Activated T-helper 1 cell treated with Interleukin-2 at 50 U/mL for 16 hours (primary cell): ENCODE results near the gene CIB4.

ENCODE experiments used
- DNase-seq: peaks from one replicate; pipeline ENCODE4 v3.0.0-alpha.2; 2020; ENCODE audit warnings: low read depth

Gene CIB4

GRCh38 chr2:26606847-26607190 is 34.3 kb downstream of the CIB4 start:
- DNase-seq = no peak

- DNase-seq = no peak
Measured at GRCh38 chr2:26605999-26606846, 34.9 kb downstream of the CIB4 start.

GRCh38 chr2:26605195-26605998 is 35.8 kb downstream of the CIB4 start:
- no peak for DNase-seq

- DNase-seq = no peak
Measured at GRCh38 chr2:26602575-26602974, 38.6 kb downstream of the CIB4 start.

GRCh38 chr2:26599387-26599786 is 41.8 kb downstream of the CIB4 start:
- DNase-seq = no peak

- DNase-seq = no peak
Measured at GRCh38 chr2:26598996-26599373, 42.2 kb downstream of the CIB4 start.

- no peak for DNase-seq
Measured at GRCh38 chr2:26598336-26598995, 42.7 kb downstream of the CIB4 start.

- no peak for DNase-seq
Measured at GRCh38 chr2:26597197-26597596, 44.0 kb downstream of the CIB4 start.

- DNase-seq = no peak
Measured at GRCh38 chr2:26595146-26595545, 46.0 kb downstream of the CIB4 start.

GRCh38 chr2:26591619-26592505 is 49.3 kb downstream of the CIB4 start:
- no peak for DNase-seq

- DNase-seq = no peak
Measured at GRCh38 chr2:26590980-26591618, 50.1 kb downstream of the CIB4 start.

GRCh38 chr2:26590508-26590907 is 50.7 kb downstream of the CIB4 start:
- no peak for DNase-seq

GRCh38 chr2:26588576-26588975 is 52.6 kb downstream of the CIB4 start:
- no peak for DNase-seq

GRCh38 chr2:26587994-26588393 is 53.2 kb downstream of the CIB4 start:
- DNase-seq = no peak

GRCh38 chr2:26585966-26586365 is 55.2 kb downstream of the CIB4 start:
- DNase-seq = no peak

- DNase-seq = no peak
Measured at GRCh38 chr2:26585100-26585499, 56.1 kb downstream of the CIB4 start.

GRCh38 chr2:26584656-26585055 is 56.5 kb downstream of the CIB4 start:
- no peak for DNase-seq

- no peak for DNase-seq
Measured at GRCh38 chr2:26584191-26584590, 57.0 kb downstream of the CIB4 start.

- DNase-seq = no peak
Measured at GRCh38 chr2:26583381-26583911, 57.7 kb downstream of the CIB4 start.

GRCh38 chr2:26582890-26583289 is 58.3 kb downstream of the CIB4 start:
- DNase-seq = no peak
